Smooth muscle cell (in vitro differentiated cells): ENCODE measurements around the gene CLTA. TPM values are rescaled to one million over a fixed set of nuclear protein-coding genes. Genes with fewer than 3 reads are reported as not detected.

Experiments used
- DNase-seq: peaks from one replicate; lab custom pipeline; 2025; ENCODE audit not compliant: unreplicated experiment; lab: John Stamatoyannopoulos, UW
- H2AFZ ChIP-seq: fragments of 200-600 bp; sonication (generic); 2 replicates; pipeline ENCODE4 v1.6.0; 2016; ENCODE audit warnings: antibody characterized with exemption, low read depth, mild to moderate bottlenecking
- H3F3A ChIP-seq: fragments of 200-600 bp; sonication (generic); 2 replicates; pipeline ENCODE4 v1.6.0; 2017; ENCODE audit warnings: antibody characterized with exemption, low read depth
- H3K27ac ChIP-seq: fragments of 200-600 bp; sonication (generic); 2 replicates; pipeline ENCODE4 v1.5.1; 2016; ENCODE audit warnings: low read depth, mild to moderate bottlenecking
- H3K27me3 ChIP-seq: fragments of 200-600 bp; sonication (generic); 2 replicates; pipeline ENCODE4 v1.6.1; 2016; ENCODE audit warnings: low read depth, mild to moderate bottlenecking
- H3K36me3 ChIP-seq: fragments of 200-600 bp; sonication (generic); 2 replicates; pipeline ENCODE4 v1.5.1; 2016; ENCODE audit warnings: low read depth
- H3K4me1 ChIP-seq: fragments of 200-600 bp; sonication (generic); 2 replicates; pipeline ENCODE4 v1.5.1; 2016; ENCODE audit warnings: low read depth
- H3K4me2 ChIP-seq: fragments of 200-600 bp; sonication (generic); 2 replicates; pipeline ENCODE4 v1.6.0; 2016; ENCODE audit warnings: mild to moderate bottlenecking
- H3K4me3 ChIP-seq: fragments of 200-600 bp; sonication (generic); 2 replicates; pipeline ENCODE4 v1.5.1; 2016; ENCODE audit warnings: mild to moderate bottlenecking
- H3K79me2 ChIP-seq: fragments of 200-600 bp; sonication (generic); 2 replicates; pipeline ENCODE4 v1.6.0; 2016; ENCODE audit warnings: low read depth, mild to moderate bottlenecking
- H3K9ac ChIP-seq: fragments of 200-600 bp; sonication (generic); 2 replicates; pipeline ENCODE4 v1.6.0; 2016; ENCODE audit warnings: low read depth
- H3K9me3 ChIP-seq: fragments of 200-600 bp; sonication (generic); replicated peaks from 2 replicates; pipeline ENCODE4 v1.5.1; 2016; ENCODE audit warnings: low read depth
- H4K20me1 ChIP-seq: fragments of 200-600 bp; sonication (generic); 2 replicates; pipeline ENCODE4 v1.6.0; 2016; ENCODE audit warnings: low read depth
- WGBS: methylation state at CpG from one replicate; pipeline ENCODE4 v1.1.7; 2016; ENCODE audit warnings: low lambda C conversion rate; 5-methylcytosine and 5-hydroxymethylcytosine counted together
- polyA plus RNA-seq: library from polyadenylated mRNA; unstranded; fragments of >200 nt; fragmentation: Nextera tagmentation; extraction: Ambion mirVana; gene quantifications from 2 replicates; pipeline ENCODE4 v1.2.1, GENCODE V29; 2016
- total RNA-seq: library from RNA; depleted of rRNA; stranded (reverse); fragments of >200 nt; gene quantifications from 2 replicates; pipeline ENCODE4 v1.2.3, GENCODE V29; 2014
- TF ChIP-seq, protein P1 (sequence below): fragments of 200-600 bp; sonication (generic); IDR thresholded peaks from 2 replicates; pipeline ENCODE4 v1.5.1; 2017; ENCODE audit warnings: borderline replicate concordance, mild to moderate bottlenecking, antibody characterized with exemption; ENCODE audit not compliant: insufficient read depth, poor library complexity, severe bottlenecking

Gene CLTA
- total and polyA plus RNA-seq, 2 experiments from 2014 or later, result 206 to 226 TPM

DNA sequence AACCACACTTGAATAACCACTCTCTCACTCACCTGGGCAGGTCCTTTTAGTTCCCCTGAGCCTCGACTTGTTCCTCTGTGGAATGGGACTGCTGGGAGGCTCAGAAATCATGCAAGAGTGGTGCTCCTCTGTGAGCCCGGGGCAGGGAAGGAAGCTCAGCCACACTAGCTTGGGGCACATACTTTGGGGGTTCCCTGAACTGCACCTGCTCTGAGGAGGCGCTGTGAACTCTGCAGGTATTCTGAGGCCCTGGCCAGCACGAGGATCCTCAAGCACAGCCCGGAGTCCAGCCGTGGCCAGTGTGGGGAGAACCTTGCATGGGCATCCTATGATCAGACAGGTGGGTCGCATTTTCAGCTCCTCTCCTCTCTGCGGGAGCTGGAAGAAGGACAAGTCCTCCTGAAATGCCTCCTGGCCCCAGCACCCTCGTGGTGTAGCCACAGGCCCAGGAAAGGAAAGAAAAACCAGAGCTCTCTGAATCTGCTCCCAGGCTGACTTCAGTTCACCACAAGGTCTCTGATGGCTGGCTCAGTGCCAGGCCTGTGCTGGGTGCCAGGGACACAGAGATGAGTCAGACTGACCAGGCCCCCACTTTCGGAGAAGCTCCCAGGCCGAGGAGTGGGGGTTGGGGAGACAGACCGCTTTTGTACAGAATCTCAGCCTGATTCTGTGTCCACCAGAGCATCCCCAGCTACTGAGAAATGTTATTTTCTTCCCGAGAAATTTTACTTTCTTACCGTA lies 42.2 kb upstream of the CLTA start:
- Histone ChIP-seq H3K27me3 (no peaks in the 10 kb centered on the region), H3K4me3 (no peak overlapping the region), H3K9ac (peak overlapping the region; percentile 48), H3K27ac (peak overlapping the region; percentile 83), H2AFZ (no peak overlapping the region), H3K36me3 (no peaks in the 10 kb centered on the region), H4K20me1 (no peaks in the 10 kb centered on the region), H3K4me1 (peaks cover 5% of the 10 kb centered on the region), H3F3A (peaks cover 31% of the 10 kb centered on the region), H3K79me2 (no peaks in the 10 kb centered on the region), H3K4me2 (peak overlapping the region; percentile 76), H3K9me3 (no peaks in the 10 kb centered on the region)
- peak; percentile 81 for DNase-seq
- whole genome bisulfite sequencing, result 61% methylated on average over 14 of the region's 14 CpGs
- TF ChIP-seq, protein P1, sequence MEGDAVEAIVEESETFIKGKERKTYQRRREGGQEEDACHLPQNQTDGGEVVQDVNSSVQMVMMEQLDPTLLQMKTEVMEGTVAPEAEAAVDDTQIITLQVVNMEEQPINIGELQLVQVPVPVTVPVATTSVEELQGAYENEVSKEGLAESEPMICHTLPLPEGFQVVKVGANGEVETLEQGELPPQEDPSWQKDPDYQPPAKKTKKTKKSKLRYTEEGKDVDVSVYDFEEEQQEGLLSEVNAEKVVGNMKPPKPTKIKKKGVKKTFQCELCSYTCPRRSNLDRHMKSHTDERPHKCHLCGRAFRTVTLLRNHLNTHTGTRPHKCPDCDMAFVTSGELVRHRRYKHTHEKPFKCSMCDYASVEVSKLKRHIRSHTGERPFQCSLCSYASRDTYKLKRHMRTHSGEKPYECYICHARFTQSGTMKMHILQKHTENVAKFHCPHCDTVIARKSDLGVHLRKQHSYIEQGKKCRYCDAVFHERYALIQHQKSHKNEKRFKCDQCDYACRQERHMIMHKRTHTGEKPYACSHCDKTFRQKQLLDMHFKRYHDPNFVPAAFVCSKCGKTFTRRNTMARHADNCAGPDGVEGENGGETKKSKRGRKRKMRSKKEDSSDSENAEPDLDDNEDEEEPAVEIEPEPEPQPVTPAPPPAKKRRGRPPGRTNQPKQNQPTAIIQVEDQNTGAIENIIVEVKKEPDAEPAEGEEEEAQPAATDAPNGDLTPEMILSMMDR, result no peak

DNA sequence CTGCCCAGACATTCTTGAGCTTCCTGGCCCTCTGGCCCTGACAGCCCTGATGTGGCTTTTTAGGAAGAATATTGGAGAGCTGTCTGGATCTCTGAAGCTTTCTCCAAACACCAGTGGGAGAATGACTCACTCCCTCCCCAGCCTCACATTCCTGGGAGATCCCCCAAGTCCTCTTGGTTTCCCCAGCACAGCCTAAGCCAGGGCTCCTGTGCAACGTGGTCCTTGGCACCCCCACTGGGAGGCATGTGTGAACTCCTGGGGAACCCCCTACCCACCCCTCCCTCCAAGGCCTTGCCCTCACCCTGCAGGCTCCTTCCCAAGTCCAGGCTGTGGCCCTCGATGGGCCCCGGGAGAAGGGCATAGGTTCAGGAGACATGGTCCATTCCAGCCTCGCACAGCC lies 41.5 kb upstream of the CLTA start:
- no peaks in the 10 kb centered on the region for H3K27me3 ChIP-seq
- H3K4me2 ChIP-seq, result peak overlapping the region; percentile 76
- no peak overlapping the region for H2AFZ ChIP-seq
- no peaks in the 10 kb centered on the region for H3K36me3 ChIP-seq
- H3K9ac ChIP-seq, result peak overlapping the region; percentile 48
- H3F3A ChIP-seq, result peaks cover 31% of the 10 kb centered on the region
- peaks cover 5% of the 10 kb centered on the region for H3K4me1 ChIP-seq
- H4K20me1 ChIP-seq, result no peaks in the 10 kb centered on the region
- TF ChIP-seq, protein P1, result no peak
- no peak overlapping the region for H3K4me3 ChIP-seq
- 65% methylated on average over 4 of the region's 4 CpGs for WGBS
- H3K79me2 ChIP-seq, result no peaks in the 10 kb centered on the region
- H3K27ac ChIP-seq, result peak overlapping the region; percentile 83
- DNase-seq, result no peak
- H3K9me3 ChIP-seq, result no peaks in the 10 kb centered on the region

DNA sequence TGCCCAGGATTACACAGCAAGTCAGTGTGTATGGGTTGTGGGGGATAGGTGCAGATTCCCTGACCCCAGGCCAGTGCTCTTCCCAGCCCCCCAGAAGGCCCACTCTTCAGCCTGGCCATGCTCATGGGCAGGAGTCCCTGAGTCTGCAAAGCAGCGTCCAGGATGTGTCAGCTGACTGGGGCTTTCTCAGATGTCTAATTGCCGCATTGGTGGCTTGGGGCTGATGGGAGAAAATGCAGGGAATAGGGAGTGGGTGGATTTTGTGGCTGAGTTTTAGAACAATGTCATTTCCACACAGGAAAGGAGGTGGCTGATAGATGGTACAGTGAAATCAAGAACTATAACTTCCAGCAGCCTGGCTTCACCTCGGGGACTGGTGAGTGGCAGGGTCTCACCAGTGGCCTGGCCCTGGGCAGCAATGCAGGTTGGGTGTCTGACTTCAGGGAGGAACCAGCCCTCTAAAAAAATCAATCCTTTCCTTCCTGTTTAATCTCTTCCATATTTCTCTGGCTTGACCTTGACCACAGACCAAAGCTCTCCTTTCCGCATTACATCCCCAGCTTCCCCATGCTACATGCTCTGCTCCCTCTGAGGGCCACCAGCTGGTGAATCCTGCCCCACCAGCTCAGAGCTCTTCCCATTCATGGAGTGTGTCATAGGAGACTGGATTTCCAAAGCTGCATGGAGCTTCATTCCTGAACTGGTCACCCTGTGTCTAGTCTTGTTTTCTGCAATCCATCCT lies 40.0 kb upstream of the CLTA start:
- H3K27ac ChIP-seq, result peak overlapping the region; percentile 83
- H3K9me3 ChIP-seq, result no peaks in the 10 kb centered on the region
- H4K20me1 ChIP-seq, result no peaks in the 10 kb centered on the region
- peak overlapping the region; percentile 28 for H3K4me2 ChIP-seq
- 34% methylated on average over 4 of the region's 4 CpGs for WGBS
- H3K4me3 ChIP-seq, result no peak overlapping the region
- TF ChIP-seq, protein P1, result no peak
- H2AFZ ChIP-seq, result no peak overlapping the region
- peaks cover 38% of the 10 kb centered on the region for H3F3A ChIP-seq
- H3K36me3 ChIP-seq, result no peaks in the 10 kb centered on the region
- DNase-seq, result no peak
- H3K4me1 ChIP-seq, result peaks cover 5% of the 10 kb centered on the region
- H3K79me2 ChIP-seq, result no peaks in the 10 kb centered on the region
- no peaks in the 10 kb centered on the region for H3K27me3 ChIP-seq
- H3K9ac ChIP-seq, result peak overlapping the region; percentile 7
